Ishikawa (cell line): ENCODE data around the gene DOC2A.

Experiments
- CEBPB ChIP-seq: IDR thresholded peaks from 2 replicates; pipeline ENCODE4 v1.6.1; 2012
- CREB1 ChIP-seq: IDR thresholded peaks from 2 replicates; pipeline ENCODE4 v1.6.1; 2012; ENCODE audit warnings: low read depth
- EGR1 ChIP-seq: IDR thresholded peaks from 2 replicates; pipeline ENCODE4 v1.6.1; 2012
- EP300 ChIP-seq: IDR thresholded peaks from 2 replicates; pipeline ENCODE4 v1.6.1; 2012; ENCODE audit warnings: borderline replicate concordance
- FOXM1 ChIP-seq: IDR thresholded peaks from 2 replicates; pipeline ENCODE4 v1.6.1; 2012; ENCODE audit warnings: low read depth, borderline replicate concordance
- MAX ChIP-seq: IDR thresholded peaks from 2 replicates; pipeline ENCODE4 v1.6.1; 2012
- NFIC ChIP-seq: IDR thresholded peaks from 2 replicates; pipeline ENCODE4 v1.6.1; 2012
- RAD21 ChIP-seq: IDR thresholded peaks from 2 replicates; pipeline ENCODE4 v1.6.1; 2012; ENCODE audit warnings: low read depth
- REST ChIP-seq: IDR thresholded peaks from 2 replicates; pipeline ENCODE4 v1.6.1; 2012; ENCODE audit warnings: low read depth, mild to moderate bottlenecking
- TAF1 ChIP-seq: IDR thresholded peaks from 2 replicates; pipeline ENCODE4 v1.6.1; 2012; ENCODE audit warnings: low read depth, mild to moderate bottlenecking
- TCF12 ChIP-seq: IDR thresholded peaks from 2 replicates; pipeline ENCODE4 v1.6.1; 2012; ENCODE audit warnings: low read depth
- TEAD4 ChIP-seq: IDR thresholded peaks from 2 replicates; pipeline ENCODE4 v1.6.1; 2012
- USF1 ChIP-seq: IDR thresholded peaks from 2 replicates; pipeline ENCODE4 v1.6.1; 2012
- YY1 ChIP-seq: IDR thresholded peaks from 2 replicates; pipeline ENCODE4 v1.6.1; 2012; ENCODE audit warnings: low read depth
- ZBTB7A ChIP-seq: IDR thresholded peaks from 2 replicates; pipeline ENCODE4 v1.6.1; 2012; ENCODE audit warnings: low read depth

The DOC2A gene

GRCh38 chr16:30017277-30017656 lies 6.4 kb upstream of the DOC2A start:
- TF ChIP-seq TEAD4 (no peak), CEBPB (no peak), TCF12 (no peak), ZBTB7A (no peak), NFIC (no peak), REST (no peak), MAX (no peak), TAF1 (no peak), YY1 (no peak), CREB1 (no peak), USF1 (no peak), EP300 (no peak), RAD21 (no peak)

- no peak for TF ChIP-seq REST
- no peak for TF ChIP-seq USF1
- no peak for TF ChIP-seq CREB1
- TF ChIP-seq MAX = no peak
- TF ChIP-seq TAF1 = no peak
- no peak for TF ChIP-seq YY1
- no peak for TF ChIP-seq CEBPB
- TF ChIP-seq FOXM1 = no peak
- TF ChIP-seq RAD21 = no peak
Observed at GRCh38 chr16:30016555-30017276, 5.9 kb upstream of the DOC2A start.

- TF ChIP-seq CEBPB (no peak), YY1 (no peak), CREB1 (no peak), EP300 (no peak), TCF12 (no peak), RAD21 (no peak), EGR1 (no peak), MAX (no peak), TAF1 (no peak)
Observed at GRCh38 chr16:30011714-30012504, 1.1 kb upstream of the DOC2A start.

GRCh38 chr16:30009990-30010843 lies 610 bp downstream of the DOC2A start:
- TF ChIP-seq ZBTB7A = peak; percentile 67
- TF ChIP-seq TEAD4 = no peak

- TF ChIP-seq ZBTB7A (0 out of 2 replicates have a peak, but pooled peaks have one; percentile 11), USF1 (no peak)
Observed at GRCh38 chr16:30009085-30009862, 1.6 kb downstream of the DOC2A start.
